DMS53 treated with DMSO at 0.1 percent for 48 hours (cell line): Measurements from ENCODE around the gene PPM1E.

Source experiments
- DNase-seq: peaks from one replicate; lab custom pipeline; 2025; ENCODE audit not compliant: unreplicated experiment; lab: John Stamatoyannopoulos, UW

PPM1E gene

DNA sequence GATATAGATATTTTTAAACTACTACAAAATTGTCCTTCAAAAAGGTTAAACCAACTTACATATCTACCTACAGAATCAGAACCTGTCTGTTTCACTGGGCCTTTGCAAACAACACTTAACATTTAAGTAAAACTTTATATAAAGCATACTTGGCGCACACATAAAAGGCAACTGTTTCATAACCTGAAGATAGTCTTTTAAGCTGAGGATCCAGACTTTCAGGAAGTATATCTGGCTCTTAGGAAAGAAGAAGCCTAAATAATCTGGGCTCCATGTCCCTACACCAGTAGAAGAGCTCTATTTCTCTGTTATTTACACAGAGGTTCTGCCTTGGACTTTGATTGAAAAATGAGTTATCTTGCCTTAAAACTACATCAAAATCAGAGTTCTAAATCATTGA is 275.2 kb downstream of the PPM1E start:
- no peak for DNase-seq
